Measurements from ENCODE around the gene ZNF526.

GRCh38 chr19:42201489-42202289 is 18.4 kb upstream of the ZNF526 start:
- TF ChIP-seq CTCF (conservative IDR thresholded peaks at IDR 0.05 in 1 of 2, IDR thresholded peaks at IDR 0.05 in 1 of 2; ENCODE audit: extremely low read depth in 1 of 2, insufficient read depth in 1 of 2, low read depth in 1 of 2, low read length in 2 of 2) = no peak
- no peak for TF ChIP-seq EZH2 (IDR thresholded peaks at IDR 0.05; ENCODE audit: borderline replicate concordance, low read length)

Data from mammary epithelial cell (primary cell).